ENCODE measurements around the gene KHDRBS2. TPM values are rescaled to one million over a fixed set of nuclear protein-coding genes. Genes with fewer than 3 reads are reported as not detected.

The KHDRBS2 gene
- total RNA-seq, 1 experiment from 2014 or later: 2.7 TPM

GRCh38 chr6:61711849-61712248 is 574.2 kb downstream of the KHDRBS2 start:
- no peaks in the 10 kb centered on the region for H3K4me1 ChIP-seq (ENCODE audit: insufficient read depth, low read length)
- TF ChIP-seq, protein P1, sequence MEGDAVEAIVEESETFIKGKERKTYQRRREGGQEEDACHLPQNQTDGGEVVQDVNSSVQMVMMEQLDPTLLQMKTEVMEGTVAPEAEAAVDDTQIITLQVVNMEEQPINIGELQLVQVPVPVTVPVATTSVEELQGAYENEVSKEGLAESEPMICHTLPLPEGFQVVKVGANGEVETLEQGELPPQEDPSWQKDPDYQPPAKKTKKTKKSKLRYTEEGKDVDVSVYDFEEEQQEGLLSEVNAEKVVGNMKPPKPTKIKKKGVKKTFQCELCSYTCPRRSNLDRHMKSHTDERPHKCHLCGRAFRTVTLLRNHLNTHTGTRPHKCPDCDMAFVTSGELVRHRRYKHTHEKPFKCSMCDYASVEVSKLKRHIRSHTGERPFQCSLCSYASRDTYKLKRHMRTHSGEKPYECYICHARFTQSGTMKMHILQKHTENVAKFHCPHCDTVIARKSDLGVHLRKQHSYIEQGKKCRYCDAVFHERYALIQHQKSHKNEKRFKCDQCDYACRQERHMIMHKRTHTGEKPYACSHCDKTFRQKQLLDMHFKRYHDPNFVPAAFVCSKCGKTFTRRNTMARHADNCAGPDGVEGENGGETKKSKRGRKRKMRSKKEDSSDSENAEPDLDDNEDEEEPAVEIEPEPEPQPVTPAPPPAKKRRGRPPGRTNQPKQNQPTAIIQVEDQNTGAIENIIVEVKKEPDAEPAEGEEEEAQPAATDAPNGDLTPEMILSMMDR (conservative IDR thresholded peaks at IDR 0.05): peak; percentile 50; the same call in 2 of the 3 replicates
- H3K27me3 Mint-ChIP-seq (ENCODE audit: low read depth): no peaks in the 10 kb centered on the region
- H3K27ac Mint-ChIP-seq: peak overlapping the region in 1 of 3 experiments; percentile 37; a peak in 1 of 7 replicates
- H3K56ac ChIP-seq (ENCODE audit: insufficient read length, low read depth, low read length): no peak overlapping the region
- no peak overlapping the region for H4K8ac ChIP-seq (replicated peaks; ENCODE audit: insufficient read length, low read depth, low read length)
- WGBS (ENCODE audit: extremely low coverage, insufficient read length, low lambda C conversion rate): no CpG with 5 or more reads among the region's 3 CpGs
- no peaks in the 10 kb centered on the region for H3K23me2 ChIP-seq (ENCODE audit: insufficient read length, low read depth, low read length, poor library complexity, severe bottlenecking)
- H3K14ac ChIP-seq (ENCODE audit: insufficient read depth, low read length): no peak overlapping the region
- no peak overlapping the region for H3K4ac ChIP-seq (ENCODE audit: low read depth, low read length)
- no peaks in the 10 kb centered on the region for H3K79me2 ChIP-seq (ENCODE audit: insufficient read depth, low read length)
- H3T11ph ChIP-seq (ENCODE audit: low read length): no peak overlapping the region
- no peak overlapping the region for H2BK20ac ChIP-seq (ENCODE audit: low read depth, low read length, poor library complexity, severe bottlenecking)
- no peak overlapping the region for H2BK12ac ChIP-seq (ENCODE audit: insufficient read length, low read depth, low read length)
- H3K9me3 ChIP-seq (ENCODE audit: control insufficient read depth, low read depth, low read length): no peaks in the 10 kb centered on the region
- H3K79me1 ChIP-seq (ENCODE audit: insufficient read depth, low read depth, low read length, poor library complexity, severe bottlenecking): no peaks in the 10 kb centered on the region
- H4K20me1 ChIP-seq (ENCODE audit: control insufficient read depth, insufficient read depth, insufficient read length): no peaks in the 10 kb centered on the region
- H2AK5ac ChIP-seq (ENCODE audit: insufficient read length, low read length): no peak overlapping the region
- no peak overlapping the region for H3K18ac ChIP-seq (ENCODE audit: insufficient read length, low read depth, low read length)
- no peak overlapping the region for H3K9ac ChIP-seq (ENCODE audit: extremely low read depth, insufficient read length, low read length)
- no peak overlapping the region for H3K4me3 Mint-ChIP-seq
- H3K4me2 ChIP-seq (ENCODE audit: insufficient read depth, insufficient read length, low read length): no peak overlapping the region
- H4K5ac ChIP-seq (ENCODE audit: insufficient read length, low read depth, low read length): no peak overlapping the region
- H2BK5ac ChIP-seq (ENCODE audit: insufficient read length, low read length): no peak overlapping the region
- DNase-seq: peak; percentile 30
- no peaks in the 10 kb centered on the region for H3K36me3 Mint-ChIP-seq (ENCODE audit: insufficient read depth in 1 of 3, low read depth in 3 of 3)
- no peak overlapping the region for H2BK15ac ChIP-seq (ENCODE audit: low read depth, low read length)
- H3K27me3 ChIP-seq (ENCODE audit: insufficient read depth, low read length): no peaks in the 10 kb centered on the region
- H3K9me3 Mint-ChIP-seq: no peaks in the 10 kb centered on the region; a peak in 1 of 5 replicates
- H2AFZ ChIP-seq (ENCODE audit: low read length): no peak overlapping the region
- no peak overlapping the region for H4K91ac ChIP-seq (ENCODE audit: insufficient read length, low read depth, low read length)
- no peaks in the 10 kb centered on the region for H3K4me1 Mint-ChIP-seq
- H2BK120ac ChIP-seq (ENCODE audit: low read depth, low read length, poor library complexity, severe bottlenecking): no peak overlapping the region
- H3K23ac ChIP-seq (ENCODE audit: insufficient read length, low read depth, low read length): no peak overlapping the region
- no peak overlapping the region for H3K27ac ChIP-seq (ENCODE audit: insufficient read length, low read depth, low read length)

Data from H9 (cell line).